Osteocyte (in vitro differentiated cells): Measurements from ENCODE around the gene DCTPP1. TPM values are rescaled to one million over a fixed set of nuclear protein-coding genes. Genes with fewer than 3 reads are reported as not detected.
"Not testable (repeated sequence)": the region's sequence is repeated elsewhere in the genome, so short reads cannot be mapped to it uniquely, and the experiment has no call there.

ENCODE experiments used
- DNase-seq: peaks from one replicate; pipeline ENCODE4 v3.0.0; 2021; ENCODE audit warnings: mixed read lengths; ENCODE audit not compliant: unreplicated experiment; ENCODE audit errors: extremely low spot score
- H3K27ac Mint-ChIP-seq: one replicate; pipeline ENCODE4 v1.8.0; 2021; ENCODE audit warnings: mild to moderate bottlenecking, mixed read lengths; ENCODE audit not compliant: unreplicated experiment
- H3K27me3 Mint-ChIP-seq: one replicate; pipeline ENCODE4 v1.8.0; 2021; ENCODE audit warnings: mixed read lengths; ENCODE audit not compliant: unreplicated experiment
- H3K36me3 Mint-ChIP-seq: one replicate; pipeline ENCODE4 v1.8.0; 2021; ENCODE audit warnings: mixed read lengths; ENCODE audit not compliant: unreplicated experiment
- H3K4me1 Mint-ChIP-seq: one replicate; pipeline ENCODE4 v1.8.0; 2021; ENCODE audit warnings: mixed read lengths; ENCODE audit not compliant: unreplicated experiment
- H3K4me3 Mint-ChIP-seq: one replicate; pipeline ENCODE4 v1.8.0; 2021; ENCODE audit warnings: mild to moderate bottlenecking, moderate library complexity, mixed read lengths; ENCODE audit not compliant: unreplicated experiment
- H3K9me3 Mint-ChIP-seq: one replicate; pipeline ENCODE4 v1.8.0; 2021; ENCODE audit warnings: mixed read lengths; ENCODE audit not compliant: unreplicated experiment
- CTCF ChIP-seq: fragments of 200-600 bp; sonication (generic); IDR thresholded peaks from 2 replicates; pipeline ENCODE4 v1.5.0; 2021; ENCODE audit warnings: antibody characterized with exemption, mild to moderate bottlenecking, moderate library complexity
- total RNA-seq: library from RNA; stranded (reverse); gene quantifications from 2 replicates; pipeline ENCODE4 v1.2.1, GENCODE V29; 2021

DCTPP1 gene
- total RNA-seq, 1 donor from 2014 or later = 26.8 TPM

GRCh38 chr16:30397056-30397455 is 32.8 kb downstream of the DCTPP1 start:
- TF ChIP-seq CTCF = no peak
- Mint-ChIP-seq H3K27ac (no peak overlapping the region), H3K36me3 (no peaks in the 10 kb centered on the region), H3K4me1 (peaks cover 38% of the 10 kb centered on the region), H3K4me3 (peak overlapping the region; percentile 82), H3K9me3 (no peaks in the 10 kb centered on the region), H3K27me3 (no peaks in the 10 kb centered on the region)
- DNase-seq = no peak

DNA sequence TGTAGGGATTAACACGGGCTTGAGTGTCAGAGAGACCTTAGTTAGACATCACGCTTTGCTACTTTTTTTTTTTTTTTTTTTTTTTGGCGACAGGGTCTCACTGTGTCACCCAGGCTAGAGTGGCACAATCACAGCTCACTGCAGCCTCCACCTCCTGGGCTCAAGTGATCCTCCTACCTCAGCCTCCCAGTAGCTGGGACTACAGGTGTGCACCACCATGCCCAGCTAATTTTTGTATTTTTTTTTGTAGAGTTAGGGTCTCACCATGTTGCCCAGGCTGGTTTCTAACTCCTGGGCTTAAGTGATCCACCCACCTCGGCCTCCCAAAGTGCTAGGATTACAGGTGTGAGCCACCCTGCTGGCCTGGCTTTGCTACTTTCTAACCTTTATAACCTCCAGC is 33.2 kb downstream of the DCTPP1 start:
- not testable (repeated sequence) for H3K36me3 Mint-ChIP-seq, H3K9me3 Mint-ChIP-seq, DNase-seq, H3K27me3 Mint-ChIP-seq
- Mint-ChIP-seq H3K4me1 (peaks cover 36% of the 10 kb centered on the region), H3K27ac (peak overlapping the region; percentile 76), H3K4me3 (peak overlapping the region; percentile 82)

DNA sequence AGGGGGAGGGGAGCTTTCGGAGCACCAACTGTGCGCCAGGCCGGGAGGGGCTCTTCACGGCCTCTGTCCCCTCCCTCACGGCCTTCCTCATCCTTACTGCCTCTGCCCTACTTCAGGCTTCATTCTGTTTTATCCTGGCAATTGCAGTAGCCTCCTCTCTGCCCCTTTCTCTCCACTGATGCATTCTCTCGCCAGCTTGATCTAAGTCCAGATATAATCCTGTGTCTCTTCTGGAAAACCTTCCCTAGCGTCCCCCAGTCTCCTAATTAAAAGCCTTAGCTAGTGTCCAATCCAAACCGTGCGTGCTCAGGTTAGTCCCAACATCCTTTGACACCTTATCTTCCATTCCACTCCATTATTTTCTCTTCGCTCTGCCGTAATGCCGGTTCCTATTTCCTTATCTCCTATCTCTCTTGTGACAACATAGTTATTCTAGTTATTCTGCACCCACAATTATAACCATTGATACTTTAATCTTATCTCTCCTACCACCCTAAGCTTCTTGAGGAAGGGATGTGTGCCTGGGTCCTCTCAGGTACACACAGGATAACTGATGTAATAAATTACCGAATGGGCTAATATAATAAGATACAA is 33.7 kb downstream of the DCTPP1 start:
- Mint-ChIP-seq H3K4me3 (peak overlapping the region; percentile 82), H3K4me1 (peaks cover 32% of the 10 kb centered on the region), H3K27me3 (no peaks in the 10 kb centered on the region), H3K9me3 (no peaks in the 10 kb centered on the region), H3K36me3 (no peaks in the 10 kb centered on the region), H3K27ac (peak overlapping the region; percentile 76)
- no peak for DNase-seq
- no peak for TF ChIP-seq CTCF

DNA sequence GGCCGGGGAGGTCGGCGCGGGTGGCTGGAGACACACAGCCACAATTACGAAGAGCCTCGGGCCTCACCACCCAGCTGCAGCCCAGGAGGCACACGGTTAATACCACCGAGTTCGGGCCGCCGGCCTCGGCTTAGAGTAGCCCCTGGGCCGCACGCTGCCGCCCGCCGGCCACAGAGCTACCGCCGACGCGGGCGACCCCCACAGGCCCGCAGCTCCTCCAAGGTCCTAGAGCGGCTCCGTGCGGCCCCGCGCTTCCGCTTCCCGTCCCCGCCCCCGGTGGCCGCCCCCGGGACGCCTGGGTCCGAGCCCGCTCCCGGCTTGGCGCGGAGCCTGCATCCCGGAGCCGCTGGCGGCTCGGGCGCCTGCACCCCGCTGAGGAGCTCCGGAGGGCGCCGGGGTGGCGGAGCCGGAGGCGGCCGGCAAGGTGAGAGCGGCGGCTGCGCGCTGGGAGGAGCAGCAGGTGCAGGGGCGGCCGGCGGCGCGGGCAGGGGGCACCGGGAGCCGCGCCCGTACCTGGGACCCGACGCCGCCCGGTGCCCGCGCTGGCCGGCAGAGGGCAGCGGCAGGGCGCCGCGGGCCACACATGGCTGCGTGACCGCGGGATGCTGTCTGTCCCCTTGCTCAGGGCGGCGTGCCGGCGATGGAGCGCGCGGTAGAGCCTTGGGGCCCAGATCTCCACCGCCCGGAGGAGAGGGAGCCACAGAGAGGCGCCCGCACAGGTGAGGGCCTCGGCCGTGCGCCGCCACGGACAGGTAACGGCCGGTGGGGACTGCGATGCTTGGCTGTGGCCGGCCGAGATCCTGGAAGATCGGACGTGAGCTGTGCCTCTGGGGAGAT is 34.5 kb downstream of the DCTPP1 start, which contains the start of gene ZNF48:
Gene ZNF48, plus strand, starts transcription at position 266 of the 837 bp plus-strand sequence. Its CDS starts 375 bp downstream, at position 641.
- H3K9me3 Mint-ChIP-seq = no peaks in the 10 kb centered on the region
- peak within 1 kb of the TSS; percentile 97 for H3K4me3 Mint-ChIP-seq
- DNase-seq = peak; percentile 94
- peaks cover 28% of the 10 kb centered on the region for H3K4me1 Mint-ChIP-seq
- no peaks in the 10 kb centered on the region for H3K36me3 Mint-ChIP-seq
- peak within 1 kb of the TSS; percentile 98 for H3K27ac Mint-ChIP-seq
- no peaks in the 10 kb centered on the region for H3K27me3 Mint-ChIP-seq
- TF ChIP-seq CTCF = peak; percentile 31

DNA sequence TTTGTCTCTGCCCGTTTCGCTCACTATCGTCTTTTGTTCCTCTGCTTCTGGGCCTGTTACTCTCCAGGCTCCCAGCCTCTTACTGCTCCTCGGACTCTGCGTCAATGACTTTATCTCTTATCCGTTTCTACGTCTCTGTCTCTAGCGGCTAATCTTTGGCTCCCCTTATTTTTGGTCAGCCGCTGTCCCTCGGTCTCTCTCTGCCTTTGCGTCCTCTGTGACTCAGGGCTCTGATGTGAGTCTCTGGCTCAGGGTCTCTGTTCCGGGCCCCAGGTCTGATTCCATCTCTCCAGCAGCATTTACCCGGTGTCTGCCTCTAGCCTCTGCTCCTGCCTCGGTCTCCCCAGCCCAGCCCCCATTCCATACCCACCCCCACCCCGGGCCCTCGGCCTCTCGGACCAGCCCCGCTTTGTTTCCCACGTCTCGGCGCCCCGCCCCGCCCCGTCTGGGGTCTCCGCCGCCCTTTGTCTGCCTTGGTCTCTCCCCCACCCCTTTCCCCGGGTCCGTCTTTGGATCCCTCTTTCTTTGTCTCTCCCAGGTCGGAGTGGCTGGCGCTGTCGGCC is 35.2 kb downstream of the DCTPP1 start:
- H3K4me1 Mint-ChIP-seq = peaks cover 23% of the 10 kb centered on the region
- no peaks in the 10 kb centered on the region for H3K36me3 Mint-ChIP-seq
- DNase-seq = peak; percentile 87
- TF ChIP-seq CTCF = no peak
- no peaks in the 10 kb centered on the region for H3K9me3 Mint-ChIP-seq
- H3K27ac Mint-ChIP-seq = peak overlapping the region; percentile 98
- H3K4me3 Mint-ChIP-seq = peak overlapping the region; percentile 97
- no peaks in the 10 kb centered on the region for H3K27me3 Mint-ChIP-seq
